Gastrocnemius medialis (tissue), 4 donors: ENCODE results near the gene WNK2.

Source experiments
- CTCF ChIP-seq, 5 experiments: fragments of 450-650 bp in 3 of 5; fragments of 200-600 bp in 2 of 5; sonication (generic) in 2 of 5; IDR thresholded peaks in 4 of 5; conservative IDR thresholded peaks in 1 of 5; 1 replicate in 4 of 5; 2 replicates in 1 of 5; pipeline ENCODE4 v1.5.1; 2016 to 2019; ENCODE audit warnings: antibody characterized with exemption in 5 of 5, mild to moderate bottlenecking in 3 of 5, moderate library complexity in 3 of 5
- POLR2A ChIP-seq, 2 donors: fragments of 450-650 bp; IDR thresholded peaks; one replicate each; pipeline ENCODE4 v1.6.1; 2017; ENCODE audit warnings: antibody characterized with exemption in 2 of 2, mild to moderate bottlenecking in 2 of 2, moderate library complexity in 2 of 2

GRCh38 chr9:93299418-93300174, 115.7 kb downstream of the WNK2 start:
- no peak for TF ChIP-seq CTCF (IDR thresholded peaks at IDR 0.05 in 4 of 5, conservative IDR thresholded peaks at IDR 0.05 in 1 of 5)
- no peak for TF ChIP-seq POLR2A (IDR thresholded peaks at IDR 0.05)
